Loucy (cell line): ENCODE results near the gene CXCL17.

ENCODE experiments used
- H2AFZ ChIP-seq: fragments of 200-600 bp; sonication (generic); 2 replicates; pipeline ENCODE4 v1.6.0; 2016; ENCODE audit warnings: antibody characterized with exemption, mild to moderate bottlenecking, low read length, moderate library complexity
- H3F3A ChIP-seq: fragments of 200-600 bp; 2 replicates; pipeline ENCODE4 v1.6.0; 2016; ENCODE audit warnings: antibody characterized with exemption, low read depth, mild to moderate bottlenecking
- H3K27me3 ChIP-seq: fragments of 200-600 bp; sonication (generic); 2 replicates; pipeline ENCODE4 v1.6.1; 2014; ENCODE audit warnings: low read length, mild to moderate bottlenecking; ENCODE audit not compliant: insufficient read depth, poor library complexity, severe bottlenecking
- H3K36me3 ChIP-seq: fragments of 200-600 bp; sonication (generic); 2 replicates; pipeline ENCODE4 v1.6.1; 2016; ENCODE audit warnings: low read length; ENCODE audit not compliant: insufficient read depth
- H3K4me1 ChIP-seq: fragments of 200-600 bp; sonication (generic); 2 replicates; pipeline ENCODE4 v1.5.1; 2014; ENCODE audit warnings: low read length, mild to moderate bottlenecking; ENCODE audit not compliant: insufficient read depth, poor library complexity, severe bottlenecking
- H3K4me2 ChIP-seq: fragments of 200-600 bp; sonication (generic); 2 replicates; pipeline ENCODE4 v1.6.0; 2014; ENCODE audit warnings: antibody characterized with exemption, low read length, low read depth, mild to moderate bottlenecking; ENCODE audit not compliant: poor library complexity, severe bottlenecking
- H3K4me3 ChIP-seq: fragments of 200-600 bp; sonication (generic); 2 replicates; pipeline ENCODE4 v1.5.1; 2014; ENCODE audit warnings: low read length, mild to moderate bottlenecking, mixed read lengths; ENCODE audit not compliant: poor library complexity, severe bottlenecking
- H3K79me2 ChIP-seq: fragments of 200-600 bp; sonication (generic); 2 replicates; pipeline ENCODE4 v1.6.1; 2014; ENCODE audit warnings: low read length; ENCODE audit not compliant: insufficient read depth
- H3K9ac ChIP-seq: fragments of 200-600 bp; sonication (generic); 2 replicates; pipeline ENCODE4 v1.6.0; 2014; ENCODE audit warnings: mild to moderate bottlenecking, low read depth, low read length, moderate library complexity; ENCODE audit not compliant: poor library complexity, severe bottlenecking
- H3K9me2 ChIP-seq: fragments of 200-600 bp; sonication (generic); replicated peaks from 2 replicates; pipeline ENCODE4 v1.6.1; 2016; ENCODE audit warnings: low read depth, low read length, mixed read lengths
- H3K9me3 ChIP-seq: fragments of 200-600 bp; sonication (generic); 2 replicates; pipeline ENCODE4 v1.6.1; 2014; ENCODE audit warnings: mild to moderate bottlenecking, antibody characterized with exemption, low read length, low read depth; ENCODE audit not compliant: insufficient read depth
- H4K20me1 ChIP-seq: fragments of 200-600 bp; sonication (generic); 2 replicates; pipeline ENCODE4 v1.6.0; 2014; ENCODE audit warnings: antibody characterized with exemption, low read length, mild to moderate bottlenecking; ENCODE audit not compliant: insufficient read depth, poor library complexity, severe bottlenecking
- CTCF ChIP-seq: fragments of 200-600 bp; sonication (generic); conservative IDR thresholded peaks from 2 replicates; pipeline ENCODE4 v1.5.1; 2014; ENCODE audit warnings: mild to moderate bottlenecking, antibody characterized with exemption, low read length
- EZH2phosphoT487 ChIP-seq: fragments of 200-600 bp; IDR thresholded peaks from 2 replicates; pipeline ENCODE4 v1.6.1; 2018; ENCODE audit warnings: antibody characterized with exemption, mild to moderate bottlenecking, moderate library complexity, borderline replicate concordance

Gene CXCL17

GRCh38 chr19:42479736-42480135 lies 37.0 kb upstream of the CXCL17 start:
- no peak overlapping the region for H3K4me2 ChIP-seq
- no peaks in the 10 kb centered on the region for H3K27me3 ChIP-seq

DNA sequence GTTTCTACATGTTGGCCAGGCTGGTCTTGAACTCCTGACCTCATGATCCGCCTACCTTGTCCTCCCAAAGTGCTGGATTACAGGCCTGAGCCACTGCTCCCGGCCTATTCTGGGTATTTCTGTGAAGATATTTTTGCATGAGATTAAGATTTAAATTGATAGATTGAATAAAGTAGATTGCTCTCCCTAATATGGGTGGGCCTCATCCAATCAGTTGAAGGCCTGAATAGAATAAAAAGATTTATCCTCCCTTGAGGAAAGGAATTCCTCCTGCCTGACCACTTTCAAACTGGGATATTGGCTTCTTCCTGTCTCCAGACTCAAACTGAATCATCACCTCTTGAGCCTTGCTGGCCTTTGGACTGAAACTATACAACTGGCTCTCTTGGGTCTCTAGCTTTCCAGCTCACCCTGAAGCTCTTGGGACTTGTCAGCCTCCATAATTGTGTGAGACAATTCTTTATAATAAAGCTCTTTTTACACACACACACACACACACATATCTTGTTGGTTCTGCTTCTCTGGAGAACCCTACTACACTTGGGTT lies 36.1 kb upstream of the CXCL17 start:
- no peaks in the 10 kb centered on the region for H3F3A ChIP-seq
- no peak overlapping the region for H3K9ac ChIP-seq
- H4K20me1 ChIP-seq = no peaks in the 10 kb centered on the region
- H3K4me3 ChIP-seq = no peak overlapping the region
- no peaks in the 10 kb centered on the region for H3K27me3 ChIP-seq
- H3K4me2 ChIP-seq = no peak overlapping the region
- no peak overlapping the region for H2AFZ ChIP-seq
- no peak for TF ChIP-seq CTCF
- no peak for TF ChIP-seq EZH2phosphoT487
- no peaks in the 10 kb centered on the region for H3K79me2 ChIP-seq
- H3K4me1 ChIP-seq = no peaks in the 10 kb centered on the region
- no peaks in the 10 kb centered on the region for H3K36me3 ChIP-seq
- H3K9me2 ChIP-seq = no peaks in the 10 kb centered on the region
- H3K9me3 ChIP-seq = no peaks in the 10 kb centered on the region

More at GRCh38 chr19:42479736-42480135, 37.0 kb upstream of the CXCL17 start:
- Histone ChIP-seq H3K9me3 (no peaks in the 10 kb centered on the region), H3F3A (no peaks in the 10 kb centered on the region), H3K36me3 (no peaks in the 10 kb centered on the region), H3K79me2 (no peaks in the 10 kb centered on the region), H4K20me1 (no peaks in the 10 kb centered on the region), H2AFZ (no peak overlapping the region), H3K4me3 (no peak overlapping the region), H3K4me1 (no peaks in the 10 kb centered on the region), H3K9me2 (no peaks in the 10 kb centered on the region), H3K9ac (no peak overlapping the region)
- TF ChIP-seq CTCF (no peak), EZH2phosphoT487 (no peak)

DNA sequence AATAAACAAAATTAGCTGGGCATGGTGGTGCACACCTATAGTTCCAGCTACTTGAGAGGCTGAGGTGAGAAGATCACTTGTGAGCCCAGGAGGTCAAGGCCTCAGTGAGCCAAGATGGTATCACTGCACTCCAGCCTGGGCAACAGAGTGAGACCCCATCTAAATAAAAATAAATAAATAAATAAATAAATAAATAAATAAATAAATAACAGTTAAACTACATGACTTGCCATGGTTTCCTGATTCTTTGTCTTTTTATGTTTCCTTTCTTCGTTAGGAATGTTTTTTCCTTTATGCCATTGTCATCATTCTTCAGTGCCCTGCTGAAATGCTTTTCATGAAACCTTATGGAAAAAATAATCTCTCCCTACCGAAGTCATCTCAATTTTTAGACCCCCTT lies 35.2 kb upstream of the CXCL17 start:
- no peaks in the 10 kb centered on the region for H3K9me3 ChIP-seq
- no peak overlapping the region for H3K4me2 ChIP-seq
- H3K36me3 ChIP-seq = no peaks in the 10 kb centered on the region
- no peaks in the 10 kb centered on the region for H3K27me3 ChIP-seq
- H3K4me1 ChIP-seq = no peaks in the 10 kb centered on the region
- H3K9me2 ChIP-seq = no peaks in the 10 kb centered on the region
- H3K4me3 ChIP-seq = no peak overlapping the region
- no peak overlapping the region for H2AFZ ChIP-seq
- H4K20me1 ChIP-seq = no peaks in the 10 kb centered on the region
- H3K9ac ChIP-seq = no peak overlapping the region
- no peaks in the 10 kb centered on the region for H3K79me2 ChIP-seq
- TF ChIP-seq EZH2phosphoT487 = no peak
- TF ChIP-seq CTCF = no peak
- H3F3A ChIP-seq = no peaks in the 10 kb centered on the region
